Measurements from ENCODE around the gene TDRD12. TPM values are rescaled to one million over a fixed set of nuclear protein-coding genes. Genes with fewer than 3 reads are reported as not detected.

The TDRD12 gene
- total and polyA plus RNA-seq, 2 donors (not counting 3 experiments of a cell fraction or from before 2014, with no cell fraction given) = 0.03 to 0.09 TPM

DNA sequence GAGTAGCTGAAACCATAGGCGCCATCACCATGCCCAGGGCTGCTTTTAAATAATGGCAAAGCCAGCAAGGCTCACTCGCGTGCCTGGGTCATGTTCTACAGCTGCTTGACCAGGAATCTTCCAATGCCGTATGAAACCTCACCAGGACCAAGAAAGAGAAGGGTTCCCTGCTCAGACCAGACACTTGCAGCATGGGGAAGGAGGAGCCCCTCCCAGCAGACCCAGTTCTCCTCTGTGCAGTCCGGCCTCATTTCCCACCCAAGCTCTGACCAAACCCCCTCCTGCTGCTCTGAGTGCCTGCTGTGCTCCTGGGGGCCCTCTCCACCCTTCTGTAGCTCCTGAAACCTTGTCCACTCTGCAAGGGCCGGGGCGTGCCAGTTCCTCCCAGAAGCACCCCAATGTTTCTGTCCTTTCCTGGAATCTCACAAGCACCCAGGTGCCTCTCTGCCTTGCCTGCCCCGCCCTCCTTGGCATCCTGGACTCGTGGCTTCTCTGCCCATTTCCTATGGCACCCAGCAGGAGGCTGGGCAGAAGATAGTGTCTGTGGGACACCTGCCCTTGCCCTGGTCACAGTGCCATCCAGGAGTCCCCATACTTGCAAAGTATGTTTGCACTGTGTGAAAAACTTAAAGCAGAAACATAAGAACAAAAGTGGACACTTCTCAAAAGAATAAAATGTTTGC lies 156.8 kb downstream of the TDRD12 start:
- no TSS peak for BruUV-seq (replicated peaks)
- Histone ChIP-seq H3K79me2 (ENCODE audit: control insufficient read depth, insufficient read depth, low read length) (no peaks in the 10 kb centered on the region), H3K4me2 (ENCODE audit: insufficient read depth, low read length) (no peak overlapping the region), H4K20me1 (replicated peaks; ENCODE audit: control insufficient read depth, extremely low read depth, insufficient read depth, low read length) (no peaks in the 10 kb centered on the region), H3K9me3 (replicated peaks; ENCODE audit: control insufficient read depth, insufficient read depth, low read length) (no peaks in the 10 kb centered on the region), H3K9me1 (replicated peaks; ENCODE audit: control insufficient read depth, extremely low read depth, insufficient read depth, low read length) (no peaks in the 10 kb centered on the region), H3K4me1 (ENCODE audit: control insufficient read depth, extremely low read depth, insufficient read depth, low read length) (no peaks in the 10 kb centered on the region), H3K4me3 (replicated peaks in 1 of 3; ENCODE audit: insufficient read depth in 1 of 3, low read depth in 1 of 3, low read length in 3 of 3) (no peak overlapping the region), H3K27me3 (ENCODE audit: control insufficient read depth in 2 of 2, insufficient read depth in 2 of 2, low read length in 2 of 2) (no peaks in the 10 kb centered on the region), H3K9ac (replicated peaks; ENCODE audit: extremely low read depth, insufficient read depth, low read length) (no peak overlapping the region), H3K36me3 (ENCODE audit: control insufficient read depth in 2 of 2, extremely low read depth in 1 of 2, insufficient read depth in 2 of 2, low read length in 2 of 2) (no peaks in the 10 kb centered on the region), H2AFZ (ENCODE audit: low read depth, low read length) (no peak overlapping the region), H3K27ac (ENCODE audit: insufficient read depth, low read depth, low read length) (no peak overlapping the region)
- TF ChIP-seq MYC (IDR thresholded peaks at IDR 0.05; ENCODE audit: low read depth, low read length) = no peak
- TF ChIP-seq POLR2A (IDR thresholded peaks at IDR 0.05; ENCODE audit: low read depth, low read length) = no peak
- TF ChIP-seq CTCF (IDR thresholded peaks at IDR 0.05; ENCODE audit: extremely low read depth in 1 of 2, insufficient read depth in 1 of 2, low read depth in 1 of 2, low read length in 2 of 2) = no peak
- TF ChIP-seq, protein P1, sequence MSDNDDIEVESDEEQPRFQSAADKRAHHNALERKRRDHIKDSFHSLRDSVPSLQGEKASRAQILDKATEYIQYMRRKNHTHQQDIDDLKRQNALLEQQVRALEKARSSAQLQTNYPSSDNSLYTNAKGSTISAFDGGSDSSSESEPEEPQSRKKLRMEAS (IDR thresholded peaks at IDR 0.05; ENCODE audit: insufficient read depth, insufficient read length) = no peak
- no peak for TF ChIP-seq POLR2AphosphoS5 (IDR thresholded peaks at IDR 0.05; ENCODE audit: insufficient read depth, low read depth, low read length)
- POLR2A ChIA-PET = interaction anchor here (0.6 kb wide), 1 partner anchor 1527 kb away, joined by 4 read pairs; no protein-coding TSS in a partner anchor
- intact Hi-C loops (cut with micrococcal nuclease) = no loop called here
- dilution Hi-C loops (cut with MboI; ENCODE audit: extremely low pct_ligation_motif_present, low sequenced_read_pairs) = no loop called here
- FAIRE-seq (no peak), DNase-seq (ENCODE audit: low read depth, low spot score) (no peak)
- CTCF ChIA-PET = no interaction called here

DNA sequence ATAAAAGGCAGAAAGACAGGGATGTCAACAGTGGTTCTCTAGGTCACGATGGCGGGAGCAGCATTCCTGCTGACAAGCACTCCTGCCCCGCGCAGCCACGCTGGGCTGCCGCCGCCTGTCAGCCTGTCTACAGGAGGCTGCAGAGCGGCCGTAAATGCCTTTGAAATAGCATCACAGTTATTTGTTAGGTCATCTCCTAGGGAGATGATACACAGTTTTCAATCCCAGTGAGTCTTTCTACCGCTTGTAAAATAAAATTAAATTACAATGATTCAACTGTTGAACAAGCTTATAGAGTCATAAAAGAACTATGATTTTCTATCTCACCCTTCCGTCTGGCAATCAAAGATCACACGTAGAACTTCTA lies 157.3 kb downstream of the TDRD12 start:
- ChIA-PET POLR2A (no interaction called here), CTCF (no interaction called here)
- no peaks in the 10 kb centered on the region for H3K36me3 ChIP-seq (ENCODE audit: control insufficient read depth in 2 of 2, extremely low read depth in 1 of 2, insufficient read depth in 2 of 2, low read length in 2 of 2)
- no peaks in the 10 kb centered on the region for H3K27me3 ChIP-seq (ENCODE audit: control insufficient read depth in 2 of 2, insufficient read depth in 2 of 2, low read length in 2 of 2)
- H3K79me2 ChIP-seq (ENCODE audit: control insufficient read depth, insufficient read depth, low read length) = no peaks in the 10 kb centered on the region
- H2AFZ ChIP-seq (ENCODE audit: low read depth, low read length) = no peak overlapping the region
- FAIRE-seq (no peak), DNase-seq (ENCODE audit: low read depth, low spot score) (no peak)
- H4K20me1 ChIP-seq (replicated peaks; ENCODE audit: control insufficient read depth, extremely low read depth, insufficient read depth, low read length) = no peaks in the 10 kb centered on the region
- no peak overlapping the region for H3K4me2 ChIP-seq (ENCODE audit: insufficient read depth, low read length)
- H3K4me1 ChIP-seq (ENCODE audit: control insufficient read depth, extremely low read depth, insufficient read depth, low read length) = no peaks in the 10 kb centered on the region
- no peaks in the 10 kb centered on the region for H3K9me1 ChIP-seq (replicated peaks; ENCODE audit: control insufficient read depth, extremely low read depth, insufficient read depth, low read length)
- BruUV-seq (replicated peaks) = no TSS peak
- no peak overlapping the region for H3K27ac ChIP-seq (ENCODE audit: insufficient read depth, low read depth, low read length)
- no peak overlapping the region for H3K9ac ChIP-seq (replicated peaks; ENCODE audit: extremely low read depth, insufficient read depth, low read length)
- no peak overlapping the region for H3K4me3 ChIP-seq (replicated peaks in 1 of 3; ENCODE audit: insufficient read depth in 1 of 3, low read depth in 1 of 3, low read length in 3 of 3)
- dilution Hi-C loops (cut with MboI; ENCODE audit: extremely low pct_ligation_motif_present, low sequenced_read_pairs) (no loop called here), intact Hi-C loops (cut with micrococcal nuclease) (no loop called here)
- no peaks in the 10 kb centered on the region for H3K9me3 ChIP-seq (replicated peaks; ENCODE audit: control insufficient read depth, insufficient read depth, low read length)
- TF ChIP-seq JUN (IDR thresholded peaks at IDR 0.05; ENCODE audit: borderline replicate concordance, insufficient read depth, insufficient read length, low read depth) (no peak), CTCF (IDR thresholded peaks at IDR 0.05; ENCODE audit: extremely low read depth in 1 of 2, insufficient read depth in 1 of 2, low read depth in 1 of 2, low read length in 2 of 2) (no peak), FOS (IDR thresholded peaks at IDR 0.05; ENCODE audit: borderline replicate concordance, insufficient read depth, low read length) (no peak), MYC (IDR thresholded peaks at IDR 0.05; ENCODE audit: low read depth, low read length) (no peak), EZH2 (IDR thresholded peaks at IDR 0.05; ENCODE audit: borderline replicate concordance, low read depth, low read length, severe bottlenecking) (no peak), POLR2A (IDR thresholded peaks at IDR 0.05; ENCODE audit: low read depth, low read length) (no peak), POLR2AphosphoS5 (IDR thresholded peaks at IDR 0.05; ENCODE audit: insufficient read depth, low read depth, low read length) (no peak), GATA2 (IDR thresholded peaks at IDR 0.05; ENCODE audit: insufficient read depth, insufficient read length, low read depth, low read length) (no peak)
- TF ChIP-seq, protein P1 (IDR thresholded peaks at IDR 0.05; ENCODE audit: insufficient read depth, insufficient read length) = no peak
